Testis (tissue), 2 donors: ENCODE measurements around the gene RNF125.

Experiments used
- POLR2A ChIP-seq: fragments of 450-650 bp; IDR thresholded peaks from one replicate; pipeline ENCODE4 v1.6.1; 2017; ENCODE audit warnings: antibody characterized with exemption, mild to moderate bottlenecking, moderate library complexity
- TF ChIP-seq, protein P1 (sequence below), 3 experiments: fragments of 450-650 bp in 2 of 3; fragments of 200-600 bp in 1 of 3; sonication (generic) in 1 of 3; IDR thresholded peaks; one replicate each; pipeline ENCODE4 v1.5.1; 2016 to 2019; ENCODE audit warnings: antibody characterized with exemption in 3 of 3, mild to moderate bottlenecking in 2 of 3, moderate library complexity in 1 of 3

DNA sequence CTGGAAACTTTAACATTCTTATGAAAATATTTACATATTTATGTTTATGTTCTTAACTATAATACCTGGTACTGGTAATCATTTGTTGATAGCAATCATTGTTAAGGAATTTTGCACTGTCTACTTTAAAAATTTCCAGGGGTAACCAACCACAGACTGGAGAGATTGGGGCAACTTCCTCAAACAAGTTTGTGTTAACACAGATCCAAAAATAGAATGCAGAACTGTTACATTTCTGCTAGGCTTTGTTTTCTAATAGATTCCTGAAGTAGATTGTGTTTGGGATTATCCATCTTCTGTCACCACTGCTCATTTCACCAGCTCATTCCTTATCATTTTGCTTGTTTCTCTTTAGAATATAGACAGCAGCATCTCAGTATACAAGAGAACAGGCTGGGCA lies 23.7 kb downstream of the RNF125 start:
- TF ChIP-seq, protein P1, sequence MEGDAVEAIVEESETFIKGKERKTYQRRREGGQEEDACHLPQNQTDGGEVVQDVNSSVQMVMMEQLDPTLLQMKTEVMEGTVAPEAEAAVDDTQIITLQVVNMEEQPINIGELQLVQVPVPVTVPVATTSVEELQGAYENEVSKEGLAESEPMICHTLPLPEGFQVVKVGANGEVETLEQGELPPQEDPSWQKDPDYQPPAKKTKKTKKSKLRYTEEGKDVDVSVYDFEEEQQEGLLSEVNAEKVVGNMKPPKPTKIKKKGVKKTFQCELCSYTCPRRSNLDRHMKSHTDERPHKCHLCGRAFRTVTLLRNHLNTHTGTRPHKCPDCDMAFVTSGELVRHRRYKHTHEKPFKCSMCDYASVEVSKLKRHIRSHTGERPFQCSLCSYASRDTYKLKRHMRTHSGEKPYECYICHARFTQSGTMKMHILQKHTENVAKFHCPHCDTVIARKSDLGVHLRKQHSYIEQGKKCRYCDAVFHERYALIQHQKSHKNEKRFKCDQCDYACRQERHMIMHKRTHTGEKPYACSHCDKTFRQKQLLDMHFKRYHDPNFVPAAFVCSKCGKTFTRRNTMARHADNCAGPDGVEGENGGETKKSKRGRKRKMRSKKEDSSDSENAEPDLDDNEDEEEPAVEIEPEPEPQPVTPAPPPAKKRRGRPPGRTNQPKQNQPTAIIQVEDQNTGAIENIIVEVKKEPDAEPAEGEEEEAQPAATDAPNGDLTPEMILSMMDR (IDR thresholded peaks at IDR 0.05), result no peak
- no peak for TF ChIP-seq POLR2A
